Suprapubic skin (tissue), 4 donors: ENCODE data around the gene ARF3. TPM values are rescaled to one million over a fixed set of nuclear protein-coding genes. Genes with fewer than 3 reads are reported as not detected.

ENCODE experiments used
- DNase-seq, 2 donors: peaks; one replicate each; pipeline ENCODE4 v3.0.0-alpha.2; 2019; ENCODE audit warnings: low spot score in 2 of 2
- H3K27ac ChIP-seq: fragments of 200-600 bp; sonication (generic); one replicate; pipeline ENCODE4 v1.5.1; 2019
- H3K27me3 ChIP-seq: fragments of 200-600 bp; sonication (generic); one replicate; pipeline ENCODE4 v1.5.1; 2019
- H3K36me3 ChIP-seq: fragments of 200-600 bp; sonication (generic); one replicate; pipeline ENCODE4 v1.5.1; 2019
- H3K4me1 ChIP-seq: fragments of 200-600 bp; sonication (generic); one replicate; pipeline ENCODE4 v1.5.1; 2019
- H3K4me3 ChIP-seq: fragments of 200-600 bp; sonication (generic); one replicate; pipeline ENCODE4 v1.5.1; 2019; ENCODE audit warnings: mild to moderate bottlenecking
- H3K9me3 ChIP-seq: fragments of 200-600 bp; sonication (generic); one replicate; pipeline ENCODE4 v1.5.1; 2019
- CTCF ChIP-seq, 2 donors: fragments of 200-600 bp in 1 of 2; fragments of 450-650 bp in 1 of 2; sonication (generic) in 1 of 2; IDR thresholded peaks; one replicate each; pipeline ENCODE4 v1.5.1; 2016 to 2019; ENCODE audit warnings: antibody characterized with exemption in 2 of 2, mild to moderate bottlenecking in 1 of 2, moderate library complexity in 1 of 2
- EP300 ChIP-seq: sonication (generic); formaldehyde crosslinking; IDR thresholded peaks from one replicate; pipeline ENCODE4 v1.6.1; 2017; ENCODE audit warnings: antibody characterized with exemption
- POLR2A ChIP-seq, 2 donors: fragments of 450-650 bp; IDR thresholded peaks; one replicate each; pipeline ENCODE4 v1.6.1; 2017; ENCODE audit warnings: antibody characterized with exemption in 2 of 2, mild to moderate bottlenecking in 2 of 2, moderate library complexity in 2 of 2
- POLR2AphosphoS5 ChIP-seq, 3 donors: sonication (generic); formaldehyde crosslinking; IDR thresholded peaks; one replicate each; pipeline ENCODE4 v1.6.1; 2017; ENCODE audit warnings: antibody characterized with exemption in 3 of 3
- WGBS: methylation state at CpG from one replicate; pipeline ENCODE4 v1.1.5; 2018; 5-methylcytosine and 5-hydroxymethylcytosine counted together
- total RNA-seq, 4 donors: library from RNA; depleted of rRNA; stranded (reverse); fragments of >200 nt; gene quantifications; one replicate each; pipeline ENCODE4 v1.1.0, GENCODE V29; 2016

ARF3 gene
- total RNA-seq, 4 donors from 2014 or later, result 78.3 to 98.7 (median 87.7) TPM

- DNase-seq, result no peak
- Histone ChIP-seq H3K36me3 (peaks cover 60% of the 10 kb centered on the region), H3K27ac (no peak overlapping the region), H3K27me3 (no peaks in the 10 kb centered on the region), H3K9me3 (no peaks in the 10 kb centered on the region), H3K4me1 (peaks cover 4% of the 10 kb centered on the region), H3K4me3 (no peak overlapping the region)
- 87% methylated on average over 4 of the region's 4 CpGs for WGBS
- no peak for TF ChIP-seq POLR2A (IDR thresholded peaks at IDR 0.05)
These were observed 26.8 kb downstream of the ARF3 start for GRCh38 chr12:48930475-48930874.

- no peak for TF ChIP-seq POLR2AphosphoS5 (IDR thresholded peaks at IDR 0.05)
- 93% methylated on average over 1 of the region's 1 CpG for WGBS
These were observed 27.7 kb downstream of the ARF3 start for GRCh38 chr12:48929551-48929950.

GRCh38 chr12:48927261-48927660 lies 30.0 kb downstream of the ARF3 start:
- peaks cover 11% of the 10 kb centered on the region for H3K4me1 ChIP-seq
- no peaks in the 10 kb centered on the region for H3K27me3 ChIP-seq
- no peak for TF ChIP-seq POLR2AphosphoS5 (IDR thresholded peaks at IDR 0.05)
- TF ChIP-seq EP300, result no peak
- no peak for TF ChIP-seq POLR2A (IDR thresholded peaks at IDR 0.05)
- no peak for TF ChIP-seq CTCF (IDR thresholded peaks at IDR 0.05)
- no peak for DNase-seq
- 97% methylated on average over 2 of the region's 2 CpGs for WGBS
- H3K36me3 ChIP-seq, result peaks cover 34% of the 10 kb centered on the region
- H3K9me3 ChIP-seq, result no peaks in the 10 kb centered on the region
- no peak overlapping the region for H3K27ac ChIP-seq
- no peak overlapping the region for H3K4me3 ChIP-seq

More at GRCh38 chr12:48929551-48929950, 27.7 kb downstream of the ARF3 start:
- H3K4me1 ChIP-seq, result peaks cover 7% of the 10 kb centered on the region
- H3K27ac ChIP-seq, result no peak overlapping the region
- no peaks in the 10 kb centered on the region for H3K27me3 ChIP-seq
- no peak for DNase-seq
- no peak overlapping the region for H3K4me3 ChIP-seq
- no peaks in the 10 kb centered on the region for H3K9me3 ChIP-seq
- H3K36me3 ChIP-seq, result peaks cover 55% of the 10 kb centered on the region

- Histone ChIP-seq H3K9me3 (no peaks in the 10 kb centered on the region), H3K36me3 (peaks cover 20% of the 10 kb centered on the region), H3K4me3 (peak within 1 kb of the TSS; percentile 81), H3K27ac (peak within 1 kb of the TSS; percentile 31), H3K27me3 (no peaks in the 10 kb centered on the region), H3K4me1 (peaks cover 11% of the 10 kb centered on the region)
- DNase-seq, result peak; percentile 81 to 86
- 3% methylated on average over 15 of the region's 38 CpGs for WGBS
- TF ChIP-seq EP300, result no peak
- no peak for TF ChIP-seq POLR2A (IDR thresholded peaks at IDR 0.05)
- no peak for TF ChIP-seq CTCF (IDR thresholded peaks at IDR 0.05)
- TF ChIP-seq POLR2AphosphoS5 (IDR thresholded peaks at IDR 0.05), result no peak
These were observed 31.8 kb downstream of the ARF3 start, which contains the start of gene FKBP11 for GRCh38 chr12:48925304-48926011. TSS of gene FKBP11 (minus strand) at chr12:48925492. CDS start at chr12:48925428, 64 bp downstream.

- H3K4me3 ChIP-seq, result peak overlapping the region; percentile 81
- peak overlapping the region; percentile 31 for H3K27ac ChIP-seq
- no peaks in the 10 kb centered on the region for H3K27me3 ChIP-seq
- peaks cover 16% of the 10 kb centered on the region for H3K36me3 ChIP-seq
- H3K9me3 ChIP-seq, result no peaks in the 10 kb centered on the region
- peaks cover 11% of the 10 kb centered on the region for H3K4me1 ChIP-seq
- TF ChIP-seq EP300, result no peak
- peak; percentile 9 to 57 for TF ChIP-seq CTCF (IDR thresholded peaks at IDR 0.05)
- no peak for TF ChIP-seq POLR2A (IDR thresholded peaks at IDR 0.05)
- TF ChIP-seq POLR2AphosphoS5 (IDR thresholded peaks at IDR 0.05), result no peak
- WGBS, result under 1% methylated on average over 21 of the region's 43 CpGs
- peak in 1 of 2 donors; percentile 68 for DNase-seq
These were observed 32.5 kb downstream of the ARF3 start for GRCh38 chr12:48924617-48925303.

GRCh38 chr12:48923117-48923516 lies 34.2 kb downstream of the ARF3 start:
- Histone ChIP-seq H3K4me3 (no peak overlapping the region), H3K9me3 (no peaks in the 10 kb centered on the region), H3K27ac (no peak overlapping the region), H3K36me3 (peaks cover 5% of the 10 kb centered on the region), H3K27me3 (no peaks in the 10 kb centered on the region), H3K4me1 (peaks cover 11% of the 10 kb centered on the region)
- WGBS, result 89% methylated on average over 3 of the region's 3 CpGs
- no peak for DNase-seq
- no peak for TF ChIP-seq EP300
- no peak for TF ChIP-seq POLR2A (IDR thresholded peaks at IDR 0.05)
- no peak for TF ChIP-seq CTCF (IDR thresholded peaks at IDR 0.05)
- no peak for TF ChIP-seq POLR2AphosphoS5 (IDR thresholded peaks at IDR 0.05)
